ENCODE results near the gene MED15. TPM values are rescaled to one million over a fixed set of nuclear protein-coding genes. Genes with fewer than 3 reads are reported as not detected.

Gene MED15
- total RNA-seq, 1 donor, result 44.2 TPM

DNA sequence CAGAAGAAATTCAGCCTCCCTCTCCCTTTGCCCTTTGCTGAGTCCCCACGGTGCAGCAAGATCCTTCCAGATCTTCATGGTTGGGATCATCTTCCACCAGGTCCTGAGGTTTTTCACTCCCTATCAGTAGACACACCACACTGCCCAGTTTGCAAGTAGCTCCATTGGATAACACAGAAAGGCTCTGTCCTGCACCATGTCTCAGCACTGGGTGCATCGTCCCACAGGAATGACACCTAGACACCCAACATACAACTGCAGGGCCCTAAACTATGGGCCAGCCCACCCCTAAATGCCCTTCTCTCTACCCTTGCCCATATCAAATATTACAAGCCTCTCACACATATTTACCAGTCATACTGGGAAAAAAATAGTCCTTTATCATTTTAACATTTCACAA is 21.2 kb upstream of the MED15 start:
- TF ChIP-seq, protein P1, sequence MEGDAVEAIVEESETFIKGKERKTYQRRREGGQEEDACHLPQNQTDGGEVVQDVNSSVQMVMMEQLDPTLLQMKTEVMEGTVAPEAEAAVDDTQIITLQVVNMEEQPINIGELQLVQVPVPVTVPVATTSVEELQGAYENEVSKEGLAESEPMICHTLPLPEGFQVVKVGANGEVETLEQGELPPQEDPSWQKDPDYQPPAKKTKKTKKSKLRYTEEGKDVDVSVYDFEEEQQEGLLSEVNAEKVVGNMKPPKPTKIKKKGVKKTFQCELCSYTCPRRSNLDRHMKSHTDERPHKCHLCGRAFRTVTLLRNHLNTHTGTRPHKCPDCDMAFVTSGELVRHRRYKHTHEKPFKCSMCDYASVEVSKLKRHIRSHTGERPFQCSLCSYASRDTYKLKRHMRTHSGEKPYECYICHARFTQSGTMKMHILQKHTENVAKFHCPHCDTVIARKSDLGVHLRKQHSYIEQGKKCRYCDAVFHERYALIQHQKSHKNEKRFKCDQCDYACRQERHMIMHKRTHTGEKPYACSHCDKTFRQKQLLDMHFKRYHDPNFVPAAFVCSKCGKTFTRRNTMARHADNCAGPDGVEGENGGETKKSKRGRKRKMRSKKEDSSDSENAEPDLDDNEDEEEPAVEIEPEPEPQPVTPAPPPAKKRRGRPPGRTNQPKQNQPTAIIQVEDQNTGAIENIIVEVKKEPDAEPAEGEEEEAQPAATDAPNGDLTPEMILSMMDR (IDR thresholded peaks at IDR 0.05; ENCODE audit: insufficient read depth, low read length), result no peak
- H3K4me3 ChIP-seq (ENCODE audit: low read depth, low read length), result no peak overlapping the region
- no peak for DNase-seq (ENCODE audit: low read depth)

- TF ChIP-seq, protein P1 (IDR thresholded peaks at IDR 0.05; ENCODE audit: insufficient read depth, low read length), result no peak
- no peak for DNase-seq (ENCODE audit: low read depth)
- H3K4me3 ChIP-seq (ENCODE audit: low read depth, low read length), result no peak overlapping the region
These were observed 19.7 kb upstream of the MED15 start for GRCh38 chr22:20487715-20488114.

DNA sequence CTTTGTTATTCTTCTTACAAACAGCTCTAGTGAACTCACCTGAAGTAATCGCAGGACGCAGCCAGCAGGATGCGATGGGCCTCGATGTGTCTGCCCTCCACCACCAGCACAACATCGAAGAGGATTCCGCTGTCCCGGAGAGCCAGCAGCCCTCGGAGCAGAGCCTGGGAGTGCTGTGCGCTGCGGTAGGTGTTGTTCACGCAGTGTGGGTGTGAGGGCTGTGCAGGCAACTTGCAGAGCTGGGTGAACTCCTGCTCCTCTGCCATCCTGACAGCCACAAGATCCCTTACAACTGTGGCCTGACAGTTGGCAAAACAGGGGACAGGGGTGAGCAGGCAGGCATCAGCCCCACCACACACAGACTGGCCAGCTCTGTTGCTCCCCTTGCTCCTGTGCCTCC is 18.5 kb upstream of the MED15 start:
- no peak for DNase-seq (ENCODE audit: low read depth)
- no peak overlapping the region for H3K4me3 ChIP-seq (ENCODE audit: low read depth, low read length)
- TF ChIP-seq, protein P1 (IDR thresholded peaks at IDR 0.05; ENCODE audit: insufficient read depth, low read length), result no peak

DNA sequence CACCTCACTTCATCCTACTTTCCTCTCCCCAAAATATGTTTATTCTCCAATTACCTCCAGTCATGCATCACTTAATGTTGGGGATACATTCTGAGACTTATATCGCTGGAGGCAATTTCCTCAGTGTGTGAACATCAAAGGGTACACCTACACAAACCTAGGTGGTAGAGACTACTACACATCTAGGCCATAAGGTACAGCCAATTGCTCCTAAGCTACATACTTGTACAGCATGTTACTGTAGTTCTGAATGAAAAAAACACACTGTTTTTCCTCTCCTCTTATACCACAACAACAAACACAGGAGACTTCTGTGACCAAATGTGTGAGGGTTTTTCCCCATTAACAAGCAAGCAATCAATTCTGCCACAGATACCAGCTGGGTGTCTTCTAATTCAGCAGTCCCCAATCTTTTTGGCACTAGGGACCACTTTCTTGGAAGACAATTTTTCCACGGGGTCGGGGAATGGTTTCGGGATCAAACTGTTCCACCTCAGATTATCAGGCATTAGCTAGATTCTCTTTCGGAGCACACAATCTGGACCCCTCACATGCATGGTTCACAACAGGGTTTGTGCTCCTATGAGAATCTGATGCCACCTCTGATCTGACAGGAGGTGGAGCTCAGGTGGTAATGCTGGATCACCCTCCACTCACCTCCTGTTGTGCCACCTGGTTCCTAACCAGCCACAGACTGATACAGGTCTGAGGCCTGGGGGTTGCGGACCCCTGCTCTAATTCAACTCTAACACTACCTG is 17.0 kb upstream of the MED15 start:
- TF ChIP-seq, protein P1 (IDR thresholded peaks at IDR 0.05; ENCODE audit: insufficient read depth, low read length), result no peak
- DNase-seq (ENCODE audit: low read depth), result no peak
- no peak overlapping the region for H3K4me3 ChIP-seq (ENCODE audit: low read depth, low read length)

DNA sequence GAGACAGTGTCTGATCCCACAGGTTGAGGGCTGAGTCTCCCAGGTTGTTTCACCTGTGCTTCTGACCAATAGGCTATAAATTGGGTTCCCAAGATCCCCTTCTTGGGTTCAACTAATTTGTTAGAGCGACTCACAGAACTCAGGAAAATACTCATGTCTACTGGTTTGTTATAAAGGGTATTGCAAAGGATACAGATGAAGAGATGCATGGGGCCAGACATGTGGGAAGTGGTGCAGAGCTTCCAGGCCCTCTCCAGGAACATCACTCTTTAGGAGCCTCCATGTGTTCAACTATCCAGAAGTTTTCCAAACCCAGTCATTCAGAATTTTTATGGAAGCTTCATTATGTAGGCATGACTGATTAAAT is 16.5 kb upstream of the MED15 start:
- no peak overlapping the region for H3K4me3 ChIP-seq (ENCODE audit: low read depth, low read length)
- DNase-seq (ENCODE audit: low read depth), result no peak
- TF ChIP-seq, protein P1 (IDR thresholded peaks at IDR 0.05; ENCODE audit: insufficient read depth, low read length), result no peak

- no peak overlapping the region for H3K4me3 ChIP-seq (ENCODE audit: low read depth, low read length)
- DNase-seq (ENCODE audit: low read depth), result no peak
- TF ChIP-seq, protein P1 (IDR thresholded peaks at IDR 0.05; ENCODE audit: insufficient read depth, low read length), result no peak
These were observed 16.1 kb upstream of the MED15 start for GRCh38 chr22:20491346-20491745.

Measured in fibroblast of the aortic adventitia (primary cell).